ENCODE measurements around the gene GRIA1.

The GRIA1 gene

DNA sequence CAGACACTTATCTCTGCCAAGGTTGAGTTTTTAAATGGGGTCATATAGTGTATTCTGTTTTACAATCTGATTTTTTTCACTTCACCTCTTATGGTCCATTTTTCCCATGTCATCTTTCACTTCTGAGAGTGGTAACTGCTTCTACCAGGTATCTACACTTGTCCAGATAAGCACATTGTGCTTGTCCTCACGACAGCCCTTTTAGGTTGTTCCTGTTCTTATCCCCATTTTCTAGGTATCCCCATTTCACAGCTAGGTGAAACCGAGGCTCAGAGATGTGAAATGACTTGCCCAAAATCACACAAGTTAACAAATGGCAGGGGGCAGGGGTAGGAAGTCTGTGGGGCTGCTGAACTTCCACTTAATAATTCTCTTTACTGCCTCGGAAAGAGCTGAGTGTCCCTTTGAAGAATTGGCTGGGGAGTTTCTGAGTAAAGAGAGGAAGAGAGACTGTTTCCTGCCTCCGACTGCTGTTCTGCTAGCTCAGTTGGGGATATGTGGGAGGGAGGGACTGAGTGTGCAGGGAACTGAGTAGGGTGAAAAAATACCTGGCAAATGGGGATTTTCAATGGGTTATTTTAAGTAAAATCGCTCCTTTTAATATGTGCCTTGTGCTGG, 255.4 kb downstream of the GRIA1 start:
- DNase-seq: no peak

DNA sequence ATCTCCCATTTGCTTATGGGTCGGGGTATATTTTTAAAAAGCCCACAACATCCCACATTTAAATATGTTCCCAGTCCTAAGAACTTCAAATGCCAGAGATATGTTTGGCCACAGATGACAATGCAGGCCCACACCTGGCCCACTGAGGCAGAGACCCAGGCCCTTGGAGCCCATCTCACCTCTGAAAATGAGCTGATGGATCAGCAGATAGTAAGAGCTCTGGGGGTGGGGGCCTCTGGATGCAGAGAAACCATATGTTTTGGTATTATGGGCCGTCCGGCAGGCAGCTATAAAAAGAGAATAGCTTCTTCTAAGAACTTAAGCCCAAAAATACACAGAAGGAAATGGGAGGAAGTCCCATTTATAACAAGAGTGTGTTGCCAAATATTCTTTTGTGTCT, 256.0 kb downstream of the GRIA1 start:
- no peak for DNase-seq

DNA sequence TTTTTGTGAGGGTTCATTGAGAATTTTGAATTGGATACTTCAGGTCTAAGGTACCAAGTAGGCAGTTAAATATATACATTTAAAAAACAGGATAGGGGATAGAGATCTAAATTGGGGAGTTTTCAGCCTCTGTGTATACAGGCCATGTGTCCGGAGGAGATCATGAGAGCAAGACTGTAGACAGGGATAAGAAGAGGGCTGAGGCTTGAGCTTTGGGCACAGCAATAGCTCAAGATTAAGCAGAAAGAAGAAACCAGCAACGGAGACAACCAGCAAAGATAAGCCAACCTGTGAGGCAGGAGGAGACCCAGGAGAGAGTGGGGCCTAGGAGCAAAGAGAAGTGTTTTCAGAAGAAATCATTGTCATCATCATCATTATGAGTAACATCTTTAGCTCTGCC, 258.4 kb downstream of the GRIA1 start:
- DNase-seq: no peak

DNA sequence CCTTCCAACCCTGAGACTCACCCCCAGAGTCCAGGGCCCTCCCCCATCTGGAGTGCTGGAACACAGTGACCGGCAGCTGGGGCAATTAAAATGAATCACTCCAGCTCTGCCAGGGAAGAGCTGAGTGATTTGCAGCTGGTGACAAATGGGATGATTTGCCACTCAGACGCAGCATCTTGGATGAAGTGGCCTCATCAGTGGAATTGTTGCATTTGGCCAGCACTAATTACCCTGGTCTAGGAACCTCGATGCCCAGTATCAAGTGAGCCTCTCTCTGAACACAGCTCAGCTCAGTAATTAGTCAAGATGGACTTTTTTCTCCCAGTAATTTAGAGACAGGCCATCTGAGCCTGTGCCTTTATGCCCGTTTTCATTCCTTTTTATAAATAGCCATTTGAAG, 259.5 kb downstream of the GRIA1 start:
- no peak for DNase-seq

DNA sequence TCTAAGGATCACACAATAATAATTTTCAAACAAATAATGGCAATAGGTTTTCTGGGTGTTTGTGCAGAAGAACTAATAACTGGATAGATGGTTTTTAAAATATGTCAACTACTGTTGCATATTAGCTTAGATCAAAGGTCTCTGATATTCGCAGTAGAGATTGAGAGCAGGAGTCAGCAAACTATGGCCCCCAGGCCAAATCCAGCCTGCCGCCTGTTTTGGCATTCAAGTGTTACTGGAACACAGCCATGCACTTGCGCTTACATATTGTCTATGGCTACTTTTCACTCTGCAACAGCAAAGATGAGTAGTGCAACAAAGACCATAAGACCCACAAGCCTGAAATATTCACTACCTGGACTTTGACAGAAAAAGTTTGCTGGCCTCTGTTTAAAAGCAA, 260.8 kb downstream of the GRIA1 start:
- DNase-seq: no peak

DNA sequence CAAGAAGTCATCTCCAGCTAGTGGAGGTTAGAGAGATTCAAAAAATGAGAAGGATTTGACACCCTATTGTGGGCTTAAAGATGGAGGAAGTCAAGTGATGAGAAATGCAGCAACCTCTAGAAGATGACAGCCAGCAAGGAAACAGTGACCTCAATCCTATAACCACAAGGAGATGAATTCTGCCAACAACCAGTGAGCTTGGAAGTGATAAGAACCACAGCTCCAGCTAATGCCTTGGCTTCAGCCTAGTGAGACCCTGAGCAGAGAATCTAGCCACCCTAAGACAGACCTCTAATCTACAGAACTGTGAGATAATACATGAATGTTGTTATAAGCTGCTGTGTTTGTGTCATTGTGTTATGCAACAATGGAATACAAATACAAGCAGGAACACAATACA, 262.4 kb downstream of the GRIA1 start:
- no peak for DNase-seq

DNA sequence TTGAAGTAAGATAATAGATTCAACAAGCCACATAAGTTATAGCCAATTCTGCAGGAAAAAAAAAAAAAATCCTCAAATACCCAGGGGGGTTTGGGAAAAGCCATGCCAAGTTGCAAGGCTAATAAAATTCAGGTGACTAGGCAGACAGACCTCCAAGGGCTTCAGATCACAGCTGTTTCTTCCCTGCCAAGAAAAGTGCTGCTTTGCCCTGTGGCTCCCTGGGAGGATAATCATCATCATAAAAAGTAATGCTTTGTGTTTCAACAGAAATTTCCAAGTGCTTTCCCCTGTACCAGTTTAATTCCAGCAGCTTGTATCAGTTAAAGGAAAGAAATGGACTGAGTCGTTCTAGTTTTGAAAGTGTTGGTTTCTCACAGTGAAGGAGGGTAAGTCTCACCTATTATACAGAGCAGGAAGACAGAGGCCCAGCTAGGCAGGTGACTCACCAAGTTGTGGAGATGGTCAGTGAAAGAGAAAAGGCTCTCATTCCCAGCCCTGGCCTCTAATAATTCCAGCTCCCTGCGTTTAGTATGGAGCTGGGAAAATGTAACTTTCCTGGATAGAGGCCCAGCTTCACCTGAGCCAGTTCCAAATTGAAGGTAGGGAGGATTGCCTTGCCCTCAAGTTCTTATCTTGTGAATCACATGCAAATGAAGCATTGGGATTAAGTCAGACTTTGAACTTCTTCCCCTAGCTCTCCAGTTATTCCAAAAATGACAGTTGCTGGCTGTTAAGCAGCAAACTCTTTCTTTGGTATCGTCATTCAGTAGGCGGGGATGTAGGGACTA, 263.4 kb downstream of the GRIA1 start:
- no peak for DNase-seq

DNA sequence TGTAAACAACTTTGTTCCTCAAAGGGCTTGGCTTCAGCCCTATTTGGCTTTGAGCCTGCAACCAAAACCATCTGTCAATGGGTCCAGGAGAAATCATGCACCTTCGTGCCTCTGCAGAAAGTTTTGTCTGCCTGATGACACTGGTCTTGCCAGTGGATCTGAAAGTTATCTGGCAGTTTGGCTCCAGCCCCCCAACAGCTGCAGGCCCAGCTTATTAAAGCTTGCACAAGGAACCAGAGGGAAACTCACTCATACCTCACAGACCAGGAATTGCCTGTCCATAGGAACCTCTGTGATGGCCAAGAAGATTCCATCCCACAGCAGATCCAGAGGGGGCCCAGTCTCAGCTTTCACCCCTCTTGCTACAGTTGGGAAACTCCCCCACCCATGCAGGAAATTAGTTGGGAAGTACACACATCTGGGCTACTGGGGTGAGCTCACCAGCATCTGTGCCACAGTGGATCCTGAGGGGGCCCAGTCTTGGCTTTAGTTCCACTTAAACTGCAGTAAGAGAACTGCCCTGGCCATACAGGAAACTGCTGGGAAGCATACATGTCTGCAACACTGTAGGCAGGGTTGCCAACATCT, 265.5 kb downstream of the GRIA1 start:
- no peak for DNase-seq

DNA sequence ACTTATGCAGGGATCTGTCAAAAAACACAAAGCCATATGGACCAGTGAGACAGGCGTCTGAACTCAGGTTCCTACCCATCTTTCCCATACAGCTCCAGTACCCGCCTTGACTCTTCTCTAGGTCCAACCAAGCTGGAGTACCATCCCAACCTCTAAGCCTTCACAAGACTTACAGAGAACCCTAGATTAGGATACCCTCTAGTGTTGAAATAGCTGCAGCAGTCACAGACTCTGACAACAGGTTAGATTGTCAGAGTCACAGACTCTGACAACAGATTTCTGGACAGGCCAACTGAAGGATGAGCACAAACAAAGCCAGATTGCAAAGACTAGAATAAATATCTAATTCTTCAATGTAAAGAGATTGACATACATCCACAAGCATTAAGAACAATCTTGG, 266.1 kb downstream of the GRIA1 start:
- no peak for DNase-seq

DNA sequence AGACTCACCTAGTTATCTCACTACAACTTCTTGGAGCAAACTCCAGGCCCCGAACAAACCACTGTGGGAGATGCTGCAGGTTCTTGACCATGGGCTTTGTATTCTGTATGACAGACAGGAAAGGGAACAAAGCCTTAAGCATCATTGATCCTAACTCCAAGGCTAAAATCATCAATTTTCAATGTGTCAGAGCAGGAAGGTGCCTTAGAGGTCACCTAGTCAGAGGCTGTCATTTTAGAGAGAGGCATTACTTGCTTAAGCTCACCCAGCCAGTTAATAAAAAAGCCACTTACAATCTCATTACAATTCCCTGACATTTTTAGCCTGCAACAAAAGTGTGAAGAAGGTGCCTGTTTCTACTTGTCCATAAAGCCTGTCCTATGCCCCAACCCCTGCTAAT, 275.5 kb downstream of the GRIA1 start:
- no peak for DNase-seq

DNA sequence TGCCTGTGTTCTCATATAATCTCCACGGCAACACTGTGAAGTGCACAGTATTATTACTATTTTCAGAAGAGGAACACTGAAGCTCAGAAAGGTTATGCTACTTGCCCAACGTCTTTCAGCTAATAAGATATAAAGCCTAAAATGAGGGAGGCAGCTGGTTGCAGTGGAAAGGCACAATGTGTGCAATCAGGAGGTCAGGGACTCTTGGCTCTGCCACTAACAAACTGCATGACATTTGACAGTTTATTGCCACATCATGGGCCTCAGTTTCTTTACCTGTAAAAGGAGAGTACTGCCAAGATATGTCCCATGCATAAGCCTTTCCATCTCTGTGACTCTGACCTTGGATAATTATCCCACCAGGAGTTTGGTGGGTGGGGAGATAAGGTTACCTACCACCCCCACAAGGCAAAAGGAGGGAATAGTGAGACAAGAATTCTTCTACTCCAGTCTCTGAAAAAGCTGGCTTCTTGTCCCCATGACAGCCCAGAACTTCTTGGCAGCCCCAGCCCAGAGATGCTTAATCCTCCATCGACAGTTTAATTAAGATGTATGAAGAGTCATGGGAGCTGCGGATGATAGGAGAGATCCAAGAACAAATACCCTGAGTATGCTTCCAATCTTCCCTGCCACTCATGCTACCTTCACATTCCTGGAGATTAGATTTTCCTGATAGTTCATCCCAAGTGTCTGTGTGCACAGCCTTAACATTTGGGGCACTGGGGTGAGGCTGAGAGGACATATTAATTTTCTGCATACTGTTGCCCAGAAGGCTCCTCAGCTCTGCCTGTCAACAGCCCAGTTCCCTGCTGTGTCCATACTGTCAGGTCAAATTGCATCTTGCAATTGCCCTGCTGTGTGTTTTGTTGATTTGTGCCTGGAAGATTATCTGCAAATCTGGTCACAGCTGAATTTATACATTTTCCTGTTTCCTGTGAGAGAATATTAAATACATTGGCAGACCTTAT, 277.0 kb downstream of the GRIA1 start:
- no peak for DNase-seq

DNA sequence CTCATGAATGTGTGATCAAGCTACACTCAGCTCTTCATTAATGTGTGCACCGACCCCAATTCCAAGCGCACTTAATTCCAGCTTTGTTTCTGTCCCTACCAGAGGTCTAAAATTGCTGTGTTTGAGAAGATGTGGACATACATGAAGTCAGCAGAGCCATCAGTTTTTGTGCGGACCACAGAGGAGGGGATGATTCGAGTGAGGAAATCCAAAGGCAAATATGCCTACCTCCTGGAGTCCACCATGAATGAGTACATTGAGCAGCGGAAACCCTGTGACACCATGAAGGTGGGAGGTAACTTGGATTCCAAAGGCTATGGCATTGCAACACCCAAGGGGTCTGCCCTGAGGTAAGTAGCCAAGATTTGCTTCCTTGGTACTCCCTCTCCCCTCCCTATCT, 279.6 kb downstream of the GRIA1 start:
- DNase-seq: no peak

DNA sequence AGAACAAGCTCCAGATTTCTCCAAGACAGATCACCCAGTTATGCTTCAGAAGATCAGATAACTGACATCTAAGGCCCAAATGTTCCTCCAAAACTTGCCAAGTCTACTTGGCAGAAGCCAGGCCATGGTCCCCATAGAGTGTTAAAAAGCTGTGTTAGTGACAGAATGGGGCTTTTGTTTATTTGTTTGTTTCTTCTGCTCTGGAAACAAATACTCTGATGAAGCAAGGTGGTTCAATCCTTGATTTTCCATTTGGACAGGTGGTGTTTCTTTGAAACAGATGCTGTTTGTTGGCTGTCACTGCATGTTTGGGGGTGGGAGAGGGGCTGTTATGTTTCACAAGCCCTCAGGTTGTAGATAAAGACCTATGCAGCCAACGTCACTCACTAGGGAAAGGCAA, 284.2 kb downstream of the GRIA1 start:
- DNase-seq: no peak

DNA sequence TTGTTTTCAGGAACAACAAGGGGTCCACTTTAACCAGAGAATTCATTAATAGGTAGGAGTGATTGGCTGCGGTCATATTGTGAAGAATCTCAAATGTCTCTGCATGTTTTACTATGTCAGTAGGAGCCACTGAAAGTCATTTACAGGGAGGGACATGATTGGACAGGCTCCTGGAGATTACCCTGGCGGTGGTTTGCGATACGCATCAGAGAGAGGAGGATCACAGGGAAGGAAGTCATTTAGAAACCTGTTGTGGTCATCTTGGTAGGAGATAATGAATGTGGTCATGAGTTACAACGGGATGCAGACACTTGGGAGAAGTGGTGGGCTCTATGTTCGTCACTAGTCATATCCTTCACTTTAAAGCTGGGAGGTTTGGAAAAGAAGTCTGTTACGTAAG, 285.5 kb downstream of the GRIA1 start:
- no peak for DNase-seq

DNA sequence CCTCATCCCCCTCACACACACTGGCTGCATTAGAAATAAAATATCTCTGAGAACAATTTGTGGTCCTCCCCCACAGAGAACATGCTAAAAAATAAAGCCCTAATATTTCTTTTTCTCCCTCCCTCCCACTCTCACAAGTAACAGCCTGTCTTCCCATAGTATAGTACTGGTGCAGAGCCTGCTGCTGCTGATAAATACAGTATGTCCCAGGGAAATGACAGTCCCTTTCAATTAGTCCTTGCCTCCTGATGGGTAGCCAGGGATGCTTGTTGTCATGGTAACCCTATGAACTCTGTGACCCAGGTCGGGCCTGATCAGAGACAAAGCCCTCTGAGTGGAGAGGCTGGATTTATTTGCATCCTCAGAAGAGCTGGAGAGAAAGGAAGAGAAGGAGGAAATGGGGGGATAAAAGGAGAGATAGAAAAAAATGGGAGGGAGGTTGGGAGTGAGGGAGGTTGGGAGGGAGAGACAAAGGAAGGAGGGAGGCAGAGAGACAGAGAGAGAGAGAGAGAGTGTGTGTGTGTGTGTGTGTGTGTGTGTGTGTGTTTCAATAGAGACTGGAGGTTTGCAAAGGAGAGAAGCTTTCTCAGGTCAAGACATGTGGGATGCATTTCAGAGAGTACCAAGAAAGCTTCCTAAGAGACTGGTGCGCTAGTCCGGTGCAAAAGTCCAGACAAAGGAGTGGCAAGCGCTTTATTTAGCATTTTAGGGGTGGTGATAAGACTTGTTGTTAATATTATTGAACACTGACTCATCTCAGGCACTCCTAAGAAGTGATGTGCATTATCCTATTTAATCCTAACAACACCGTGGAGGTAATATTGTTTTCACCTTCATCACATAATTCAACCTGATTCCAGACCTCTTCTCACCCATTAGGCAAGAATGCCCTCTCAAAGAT, 287.5 kb downstream of the GRIA1 start:
- no peak for DNase-seq

DNA sequence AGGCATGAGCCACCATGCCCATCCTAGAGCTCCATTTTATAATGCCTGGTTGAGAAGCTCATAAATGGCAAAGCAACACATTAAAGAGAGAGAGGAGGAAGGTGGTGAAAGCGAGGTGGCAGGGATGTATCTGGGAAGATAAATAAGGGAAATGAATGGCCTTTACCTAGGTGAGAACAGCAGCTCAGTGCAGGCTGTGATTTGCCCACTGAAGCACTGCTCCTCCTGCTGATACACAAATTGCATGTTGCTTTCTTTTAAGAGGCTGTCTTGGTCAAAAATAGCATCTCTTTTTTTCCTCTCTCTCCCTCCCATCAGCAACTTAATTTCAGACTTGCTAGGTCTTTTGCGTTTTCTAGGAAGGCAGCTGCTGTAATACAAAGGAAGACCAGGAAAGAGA, 289.4 kb downstream of the GRIA1 start:
- no peak for DNase-seq

DNA sequence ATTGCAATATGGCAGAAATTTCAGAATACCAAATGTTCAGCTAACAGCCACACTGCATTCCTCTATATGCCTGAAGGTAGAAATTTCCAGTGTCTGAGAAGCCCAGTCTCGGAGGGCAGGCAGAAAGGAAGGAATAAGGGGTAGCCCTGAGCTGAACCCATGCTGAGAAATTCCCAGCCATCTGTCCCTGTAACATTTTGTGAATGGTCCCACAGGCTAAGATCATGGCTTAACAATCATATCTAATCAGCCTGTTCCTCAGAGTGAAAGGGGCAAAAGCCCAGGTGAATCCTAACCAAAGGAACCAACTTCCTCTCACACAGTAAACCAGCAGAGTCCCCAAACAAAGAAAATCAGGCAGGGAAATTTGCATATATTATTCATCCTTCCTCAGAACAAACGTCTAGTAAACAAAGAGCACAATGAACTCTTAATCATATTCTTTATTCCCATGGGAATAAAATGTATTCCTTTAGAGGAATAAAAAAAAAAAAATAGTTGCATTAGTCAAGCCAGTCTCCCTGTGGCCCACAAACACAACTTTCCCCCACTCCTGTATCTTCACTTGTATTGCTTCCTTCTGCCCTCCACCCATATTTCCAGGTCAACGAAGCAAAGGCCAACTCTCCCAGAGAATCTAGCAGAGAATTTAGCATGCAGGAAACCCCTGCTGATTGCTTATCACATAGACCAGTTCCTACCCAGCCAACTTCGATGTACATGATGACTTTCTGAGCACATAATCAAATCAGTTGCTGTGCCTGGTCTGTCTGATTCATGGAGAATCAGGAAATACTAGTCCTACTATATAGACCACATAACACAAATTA, 290.6 kb downstream of the GRIA1 start:
- DNase-seq: no peak

DNA sequence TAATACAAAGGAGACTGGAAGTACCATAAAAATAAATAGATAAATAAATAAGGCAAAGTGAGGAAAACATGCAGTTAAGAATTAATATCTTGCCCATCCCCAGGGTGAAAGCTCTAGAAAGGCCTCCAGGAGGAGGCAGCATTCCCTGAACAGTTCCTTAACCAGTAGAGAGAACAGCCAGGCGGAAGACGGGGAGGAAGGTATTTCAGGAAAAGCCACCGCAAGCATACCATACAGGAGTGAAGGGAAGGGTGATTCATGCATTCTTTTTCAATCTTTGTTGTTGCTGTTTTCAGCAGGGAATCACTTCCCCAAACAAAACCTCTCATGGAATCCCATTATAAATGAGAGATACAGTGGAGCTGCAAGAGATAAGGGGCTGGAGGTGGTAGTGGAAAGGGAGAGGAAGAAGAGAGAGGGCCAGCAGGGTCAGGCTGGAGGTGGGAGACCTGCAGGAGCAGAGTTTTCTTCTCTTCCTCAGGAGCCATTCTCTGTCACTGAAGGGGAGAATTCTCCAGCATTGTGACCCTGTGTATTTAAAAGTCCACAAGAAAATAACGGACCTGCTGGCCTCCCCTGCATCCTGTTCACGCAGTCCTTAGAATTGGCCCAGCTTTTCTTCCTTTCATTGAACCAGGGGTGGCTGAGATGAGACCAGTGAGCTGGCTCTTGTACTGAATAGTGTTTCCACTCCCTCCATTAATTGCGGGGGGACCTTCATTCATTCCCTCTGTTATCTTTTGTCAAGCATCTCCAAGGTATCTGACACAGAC, 292.3 kb downstream of the GRIA1 start:
- DNase-seq: no peak

DNA sequence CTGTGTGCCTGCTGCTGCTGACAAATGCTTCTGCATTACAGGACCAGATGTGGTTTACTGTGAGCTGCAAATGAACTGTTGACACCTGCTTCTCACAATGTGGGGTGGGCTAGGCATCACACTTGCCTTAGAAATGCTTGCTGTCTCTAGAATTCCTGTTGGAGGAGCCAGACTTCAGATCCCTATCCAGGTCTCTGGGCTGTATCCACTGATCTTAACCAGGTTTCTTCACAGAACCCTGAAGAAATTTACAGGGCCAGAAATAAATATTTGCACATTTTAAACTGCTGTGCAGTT, 292.8 kb downstream of the GRIA1 start:
- DNase-seq: no peak

DNA sequence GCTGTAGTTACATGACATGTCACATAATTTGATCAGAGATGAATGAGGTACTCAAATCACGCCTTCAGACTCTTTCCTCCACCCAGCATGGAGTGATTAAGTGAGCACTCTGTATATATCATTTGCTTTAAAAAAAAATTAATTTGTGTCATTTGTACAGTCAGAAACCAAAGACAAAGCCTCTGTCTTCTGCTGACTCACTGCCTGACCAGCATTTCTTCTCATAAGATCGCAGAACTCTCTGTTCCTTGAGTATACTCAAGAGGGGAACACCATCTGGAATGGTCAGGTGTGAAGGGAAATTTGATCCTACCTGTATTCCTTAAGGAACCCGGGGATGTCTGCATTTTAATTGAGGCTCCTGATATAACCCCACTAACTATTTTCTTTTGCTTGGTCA, 293.8 kb downstream of the GRIA1 start:
- no peak for DNase-seq

DNA sequence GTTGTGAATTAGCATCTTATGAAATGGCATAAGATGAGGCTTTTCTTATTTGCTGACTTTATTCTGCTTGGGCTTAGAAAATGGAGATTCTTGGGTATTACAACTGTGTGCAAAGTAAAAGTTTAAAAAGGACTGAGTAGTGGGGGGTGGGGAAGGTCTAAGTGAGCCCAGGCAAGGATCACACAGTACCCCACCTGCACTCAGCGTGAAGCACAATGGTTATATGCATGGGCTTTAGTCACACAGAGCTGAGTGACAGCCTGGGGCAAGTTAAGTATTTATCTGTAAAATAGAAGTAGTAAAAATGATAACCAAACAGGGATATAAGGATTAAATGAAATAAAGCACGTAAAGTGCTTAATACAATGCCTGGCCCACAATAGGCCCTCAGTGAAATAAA, 300.9 kb downstream of the GRIA1 start:
- DNase-seq: no peak
